SU-DHL-6 (cell line): ENCODE results near the gene CXCL14.

ENCODE experiments used
- H2AFZ ChIP-seq: fragments of 200-600 bp; sonication (generic); 2 replicates; pipeline ENCODE4 v1.6.1; 2014; ENCODE audit warnings: low read depth, mild to moderate bottlenecking, moderate library complexity, mixed read lengths, antibody characterized with exemption, low read length; ENCODE audit not compliant: severe bottlenecking
- H3F3A ChIP-seq: fragments of 200-600 bp; shearing (Covaris generic); 2 replicates; pipeline ENCODE4 v1.6.0; 2016; ENCODE audit warnings: antibody characterized with exemption, mild to moderate bottlenecking; ENCODE audit not compliant: insufficient read depth
- H3K27ac ChIP-seq: fragments of 200-600 bp; sonication (generic); 2 replicates; pipeline ENCODE4 v1.5.1; 2016; ENCODE audit warnings: low read depth, mild to moderate bottlenecking, low read length, moderate library complexity, mixed read lengths
- H3K27me3 ChIP-seq: fragments of 200-600 bp; sonication (generic), shearing (Covaris generic); 2 replicates; pipeline ENCODE4 v1.6.0; 2014; ENCODE audit warnings: mild to moderate bottlenecking, low read length
- H3K36me3 ChIP-seq: fragments of 200-600 bp; sonication (generic); 2 replicates; pipeline ENCODE4 v1.6.1; 2014; ENCODE audit warnings: mild to moderate bottlenecking, low read length, mixed read lengths
- H3K4me2 ChIP-seq: fragments of 300-600, 200-600 bp; shearing (Covaris generic), sonication (generic); 2 replicates; pipeline ENCODE4 v1.6.0; 2014; ENCODE audit warnings: low read length, low read depth, mild to moderate bottlenecking; ENCODE audit not compliant: poor library complexity, severe bottlenecking
- H3K4me3 ChIP-seq: fragments of 200-600 bp; sonication (generic); 2 replicates; pipeline ENCODE4 v1.5.1; 2014; ENCODE audit warnings: antibody characterized with exemption, low read length, mild to moderate bottlenecking, mixed read lengths; ENCODE audit not compliant: insufficient read depth, poor library complexity, severe bottlenecking
- H3K79me2 ChIP-seq: fragments of 200-600 bp; sonication (generic); 2 replicates; pipeline ENCODE4 v1.6.1; 2014; ENCODE audit warnings: mild to moderate bottlenecking, low read length, moderate library complexity; ENCODE audit not compliant: insufficient read depth
- H3K9ac ChIP-seq: fragments of 200-600 bp; sonication (generic); 2 replicates; pipeline ENCODE4 v1.7.0; 2014; ENCODE audit warnings: mild to moderate bottlenecking, low read length
- H3K9me2 ChIP-seq: fragments of 200-600 bp; sonication (generic); replicated peaks from 2 replicates; pipeline ENCODE4 v1.6.1; 2014; ENCODE audit warnings: low read length; ENCODE audit not compliant: insufficient read depth
- H3K9me3 ChIP-seq: fragments of 200-600 bp; sonication (generic); 2 replicates; pipeline ENCODE4 v1.6.1; 2014; ENCODE audit warnings: low read length, mixed read lengths; ENCODE audit not compliant: insufficient read depth
- H4K20me1 ChIP-seq: fragments of 200-600 bp; sonication (generic); 2 replicates; pipeline ENCODE4 v1.6.1; 2014; ENCODE audit warnings: low read depth, mild to moderate bottlenecking, antibody characterized with exemption, low read length, moderate library complexity, mixed read lengths
- EZH2phosphoT487 ChIP-seq: fragments of 200-600 bp; sonication (generic), shearing (Covaris generic); conservative IDR thresholded peaks from 2 replicates; pipeline ENCODE4 v1.6.1; 2018; ENCODE audit warnings: mild to moderate bottlenecking, antibody characterized with exemption, low read length, moderate library complexity, mixed read lengths
- TF ChIP-seq, protein P1 (sequence below): fragments of 200-600 bp; sonication (generic); IDR thresholded peaks from one replicate; pipeline ENCODE4 v1.5.1; 2017; ENCODE audit warnings: antibody characterized with exemption, mild to moderate bottlenecking, low read length, moderate library complexity; ENCODE audit not compliant: insufficient read depth, poor library complexity, severe bottlenecking

CXCL14 gene

GRCh38 chr5:135526924-135527323 is 51.9 kb downstream of the CXCL14 start:
- Histone ChIP-seq H3K27ac (no peak overlapping the region), H3K4me2 (no peak overlapping the region), H3K9me2 (no peaks in the 10 kb centered on the region), H4K20me1 (no peaks in the 10 kb centered on the region), H2AFZ (no peak overlapping the region), H3K27me3 (no peaks in the 10 kb centered on the region), H3K79me2 (no peaks in the 10 kb centered on the region), H3K9ac (no peak overlapping the region), H3F3A (no peaks in the 10 kb centered on the region), H3K4me3 (no peak overlapping the region), H3K9me3 (no peaks in the 10 kb centered on the region; the same call in 1 of the 2 replicates), H3K36me3 (no peaks in the 10 kb centered on the region)
- TF ChIP-seq EZH2phosphoT487: no peak
- TF ChIP-seq, protein P1, sequence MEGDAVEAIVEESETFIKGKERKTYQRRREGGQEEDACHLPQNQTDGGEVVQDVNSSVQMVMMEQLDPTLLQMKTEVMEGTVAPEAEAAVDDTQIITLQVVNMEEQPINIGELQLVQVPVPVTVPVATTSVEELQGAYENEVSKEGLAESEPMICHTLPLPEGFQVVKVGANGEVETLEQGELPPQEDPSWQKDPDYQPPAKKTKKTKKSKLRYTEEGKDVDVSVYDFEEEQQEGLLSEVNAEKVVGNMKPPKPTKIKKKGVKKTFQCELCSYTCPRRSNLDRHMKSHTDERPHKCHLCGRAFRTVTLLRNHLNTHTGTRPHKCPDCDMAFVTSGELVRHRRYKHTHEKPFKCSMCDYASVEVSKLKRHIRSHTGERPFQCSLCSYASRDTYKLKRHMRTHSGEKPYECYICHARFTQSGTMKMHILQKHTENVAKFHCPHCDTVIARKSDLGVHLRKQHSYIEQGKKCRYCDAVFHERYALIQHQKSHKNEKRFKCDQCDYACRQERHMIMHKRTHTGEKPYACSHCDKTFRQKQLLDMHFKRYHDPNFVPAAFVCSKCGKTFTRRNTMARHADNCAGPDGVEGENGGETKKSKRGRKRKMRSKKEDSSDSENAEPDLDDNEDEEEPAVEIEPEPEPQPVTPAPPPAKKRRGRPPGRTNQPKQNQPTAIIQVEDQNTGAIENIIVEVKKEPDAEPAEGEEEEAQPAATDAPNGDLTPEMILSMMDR: no peak

DNA sequence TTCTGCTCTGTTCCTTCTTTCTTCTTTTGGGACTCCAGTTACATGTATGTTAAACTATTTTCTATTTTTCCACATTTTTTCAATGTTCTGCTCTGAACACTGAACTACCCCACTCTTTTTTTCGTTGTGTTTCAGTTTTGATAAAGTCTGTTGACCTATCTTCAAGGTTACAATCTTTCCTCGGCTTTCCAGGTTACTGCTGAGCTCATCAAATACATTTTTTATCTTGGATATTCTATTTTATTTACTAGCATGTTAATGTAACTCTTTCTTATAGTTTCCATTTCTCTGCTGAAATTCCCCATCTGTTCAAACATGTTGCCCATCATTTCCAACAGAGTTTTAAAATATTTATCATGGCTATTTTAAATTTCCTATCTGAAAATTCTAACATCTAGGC is 56.8 kb downstream of the CXCL14 start:
- H3F3A ChIP-seq: no peaks in the 10 kb centered on the region
- H3K4me2 ChIP-seq: no peak overlapping the region
- H3K9me3 ChIP-seq: no peaks in the 10 kb centered on the region; the same call in 1 of the 2 replicates
- no peaks in the 10 kb centered on the region for H4K20me1 ChIP-seq
- H3K79me2 ChIP-seq: no peaks in the 10 kb centered on the region
- no peaks in the 10 kb centered on the region for H3K9me2 ChIP-seq
- no peak overlapping the region for H3K4me3 ChIP-seq
- H3K9ac ChIP-seq: no peak overlapping the region
- no peaks in the 10 kb centered on the region for H3K27me3 ChIP-seq
- no peak overlapping the region for H3K27ac ChIP-seq
- no peak for TF ChIP-seq EZH2phosphoT487
- TF ChIP-seq, protein P1: no peak
- H2AFZ ChIP-seq: no peak overlapping the region
- H3K36me3 ChIP-seq: no peaks in the 10 kb centered on the region
